K562 (cell line): ENCODE measurements around the gene DNAAF1. TPM values are rescaled to one million over a fixed set of nuclear protein-coding genes. Genes with fewer than 3 reads are reported as not detected.

ENCODE experiments used
- ATAC-seq: fragments of 200-7000 bp; cut with Tn5 transposase; 3 replicates; pipeline ENCODE4 v1.9.1; 2020; ENCODE audit warnings: moderate library complexity
- BruUV-seq: library from RNA; stranded (reverse); fragments of 400-500 nt; replicated peaks from 2 replicates; lab custom pipeline; 2021; lab: Mats Ljungman, UMichigan
- CTCF ChIA-PET: fragments of 300-600 bp; formaldehyde crosslinking; extraction: SDS; loops from one replicate; lab custom pipeline; 2021; ENCODE audit warnings: low intra/inter-chr PET ratio; lab: Yijun Ruan, JAX
- POLR2A ChIA-PET: fragments of 300-600, 350-650 bp; sonication (Branson Sonifier 250); formaldehyde crosslinking; extraction: SDS; loops from one replicate; lab custom pipeline; 2021; ENCODE audit warnings: antibody characterized with exemption, inconsistent platforms; lab: Yijun Ruan, JAX
- DNase-seq, 4 experiments: peaks; one replicate each; pipeline versions ENCODE4 v3.0.0 to v3.0.0-alpha.2; 2011 to 2018; ENCODE audit warnings: low spot score in 3 of 4, mixed read lengths in 3 of 4; ENCODE audit errors: extremely low read depth in 1 of 4
- FAIRE-seq: peaks from 2 replicates; lab custom pipeline; 2011; peaks lifted over from hg19 to GRCh38; lab: Jason Lieb, UNC
- H2AFZ ChIP-seq: 2 replicates; pipeline ENCODE4 v1.6.0; 2011; ENCODE audit warnings: low read depth, low read length, control low read depth, inconsistent platforms
- H3K27ac ChIP-seq: fragments of 200-600 bp; 3 replicates; pipeline ENCODE4 v1.8.0; 2011; ENCODE audit warnings: low read depth, mild to moderate bottlenecking, control low read depth, inconsistent platforms, low read length, moderate library complexity, mixed read lengths; ENCODE audit errors: extremely low read depth
- H3K27me3 ChIP-seq, 2 experiments: fragments of 300-600 bp in 1 of 2; 2 replicates in 1 of 2; 3 replicates in 1 of 2; pipeline versions ENCODE4 v1.6.0 to v1.8.0; 2011; ENCODE audit warnings: inconsistent platforms in 2 of 2, low read length in 2 of 2, mild to moderate bottlenecking in 1 of 2, mixed read lengths in 1 of 2, moderate library complexity in 1 of 2; ENCODE audit not compliant: control insufficient read depth in 2 of 2, insufficient read depth in 2 of 2
- H3K36me3 ChIP-seq: fragments of 300-600 bp; 3 replicates; pipeline ENCODE4 v1.8.0; 2011; ENCODE audit warnings: mild to moderate bottlenecking, low read length, inconsistent platforms; ENCODE audit not compliant: control insufficient read depth, insufficient read depth
- H3K4me1 ChIP-seq, 2 experiments: fragments of 200-600 bp in 1 of 2; replicated peaks in 1 of 2; 2 replicates in 1 of 2; 3 replicates in 1 of 2; pipeline versions ENCODE4 v1.5.1 to v1.8.0; 2011; ENCODE audit warnings: inconsistent platforms in 2 of 2, low read length in 2 of 2, mild to moderate bottlenecking in 1 of 2, mixed read lengths in 1 of 2, moderate library complexity in 1 of 2; ENCODE audit not compliant: control insufficient read depth in 2 of 2, insufficient read depth in 2 of 2
- H3K4me2 ChIP-seq: 2 replicates; pipeline ENCODE4 v1.6.1; 2011; ENCODE audit warnings: low read length, control low read depth, inconsistent platforms, mixed read lengths; ENCODE audit not compliant: insufficient read depth
- H3K4me3 ChIP-seq: fragments of 200-600 bp; sonication (generic), shearing (Covaris generic); 2 replicates; pipeline ENCODE4 v1.5.1; 2016; ENCODE audit warnings: control low read depth, inconsistent platforms
- H3K79me2 ChIP-seq: fragments of 200-600 bp; 3 replicates; pipeline ENCODE4 v1.8.0; 2011; ENCODE audit warnings: low read length, inconsistent platforms; ENCODE audit not compliant: control insufficient read depth, insufficient read depth
- H3K9ac ChIP-seq, 2 experiments: 2 replicates each; pipeline versions ENCODE4 v1.6.0 to v1.6.1; 2011; ENCODE audit warnings: low read depth in 2 of 2, low read length in 2 of 2, control low read depth in 1 of 2, inconsistent platforms in 1 of 2, mild to moderate bottlenecking in 1 of 2, mixed read lengths in 1 of 2; ENCODE audit not compliant: insufficient read depth in 1 of 2
- H3K9me1 ChIP-seq: one replicate; pipeline ENCODE4 v1.6.0; 2011; ENCODE audit warnings: inconsistent platforms, mild to moderate bottlenecking, low read length, moderate library complexity; ENCODE audit not compliant: control insufficient read depth, insufficient read depth
- H3K9me3 ChIP-seq: replicated peaks from 2 replicates; pipeline ENCODE4 v1.5.1; 2011; ENCODE audit warnings: low read depth, low read length, inconsistent platforms; ENCODE audit not compliant: control insufficient read depth, insufficient read depth
- H4K20me1 ChIP-seq: replicated peaks from 2 replicates; pipeline ENCODE4 v1.6.1; 2011; ENCODE audit warnings: low read length, inconsistent platforms, mixed read lengths; ENCODE audit not compliant: control insufficient read depth, insufficient read depth
- ATF1 ChIP-seq, 2 experiments: fragments of 450-650 bp in 1 of 2; IDR thresholded peaks; 2 replicates each; pipeline ENCODE4 v1.6.1; 2016; ENCODE audit warnings: missing compliant biosample characterization in 1 of 2, missing genetic modification characterization in 1 of 2
- ATF7 ChIP-seq: fragments of 450-650 bp; IDR thresholded peaks from 2 replicates; pipeline ENCODE4 v1.7.1; 2014; ENCODE audit warnings: mild to moderate bottlenecking, moderate library complexity
- BRCA1 ChIP-seq, 2 experiments: fragments of 450-650 bp in 1 of 2; sonication (generic) in 1 of 2; formaldehyde crosslinking in 1 of 2; IDR thresholded peaks; 2 replicates each; pipeline versions ENCODE4 v1.5.0 to v1.6.1; 2017 to 2020; ENCODE audit warnings: mild to moderate bottlenecking in 1 of 2, missing genetic modification reagents in 1 of 2
- DPF2 ChIP-seq: fragments of 450-650 bp; IDR thresholded peaks from 2 replicates; pipeline ENCODE4 v1.6.1; 2016
- HMGXB4 ChIP-seq: sonication (generic); formaldehyde crosslinking; IDR thresholded peaks from 2 replicates; pipeline ENCODE4 v1.8.1; 2023; ENCODE audit warnings: mild to moderate bottlenecking, missing genetic modification reagents
- HNRNPL ChIP-seq: fragments of 200-400 bp; formaldehyde crosslinking; IDR thresholded peaks from 2 replicates; pipeline ENCODE4 v1.6.1; 2017; ENCODE audit warnings: low read depth, mild to moderate bottlenecking, low read length
- JUND ChIP-seq, 2 experiments: IDR thresholded peaks; 2 replicates in 1 of 2; 3 replicates in 1 of 2; pipeline ENCODE4 v1.6.1; 2011; ENCODE audit warnings: borderline replicate concordance in 2 of 2, low read depth in 2 of 2, low read length in 2 of 2, improper control_type of control experiment in 1 of 2, missing biosample characterization in 1 of 2, missing genetic modification characterization in 1 of 2, missing genetic modification reagents in 1 of 2
- MAFK ChIP-seq: IDR thresholded peaks from 2 replicates; pipeline ENCODE4 v1.6.1; 2011; ENCODE audit warnings: low read length, improper control_type of control experiment
- MBD2 ChIP-seq: sonication (generic); IDR thresholded peaks from 2 replicates; pipeline ENCODE4 v1.6.1; 2016; ENCODE audit warnings: low read depth, borderline replicate concordance
- PHF8 ChIP-seq: fragments of 200-600 bp; sonication (generic); IDR thresholded peaks from 2 replicates; pipeline ENCODE4 v1.6.1; 2012; ENCODE audit warnings: mixed run types, mild to moderate bottlenecking, inconsistent platforms, low read length, moderate library complexity, borderline replicate concordance
- SRF ChIP-seq, 2 experiments: fragments of 250-450, 450-650 bp in 1 of 2; sonication (Bioruptor Pico) in 1 of 2; sonication (generic) in 1 of 2; formaldehyde crosslinking; IDR thresholded peaks; 2 replicates each; pipeline versions ENCODE4 v1.5.0 to v1.5.1; 2020 to 2022; ENCODE audit warnings: mild to moderate bottlenecking in 1 of 2, missing genetic modification reagents in 1 of 2
- SRSF3 ChIP-seq: fragments of 200-400 bp; formaldehyde crosslinking; IDR thresholded peaks from 2 replicates; pipeline ENCODE4 v1.6.1; 2016; ENCODE audit warnings: mild to moderate bottlenecking, low read length, moderate library complexity; ENCODE audit not compliant: insufficient read depth
- TARDBP ChIP-seq: fragments of 450-650 bp; IDR thresholded peaks from 2 replicates; pipeline ENCODE4 v1.6.1; 2016
- ZNF239 ChIP-seq: fragments of 250-450 bp; sonication (Bioruptor Pico); IDR thresholded peaks from 2 replicates; pipeline ENCODE4 v1.4.0; 2020; ENCODE audit warnings: mild to moderate bottlenecking
- ZNF263 ChIP-seq: sonication (generic); formaldehyde crosslinking; IDR thresholded peaks from 2 replicates; pipeline ENCODE4 v1.8.0; 2022; ENCODE audit warnings: mild to moderate bottlenecking, missing genetic modification reagents, borderline replicate concordance
- ZSCAN32 ChIP-seq: fragments of 450-650 bp; formaldehyde crosslinking; IDR thresholded peaks from 2 replicates; pipeline ENCODE4 v1.4.0; 2020; ENCODE audit warnings: mild to moderate bottlenecking, moderate library complexity
- WGBS: fragments of 100-300 bp; shearing (Covaris generic); methylation state at CpG from one replicate; pipeline ENCODE4 v1.1.6; 2016; ENCODE audit warnings: low coverage, mixed read lengths; ENCODE audit not compliant: insufficient coverage; ENCODE audit errors: missing lambda C conversion rate; 5-methylcytosine and 5-hydroxymethylcytosine counted together
- in situ Hi-C: fragments of 300-500 bp; cut with MboI; formaldehyde crosslinking; loops from 4 replicates; pipeline ENCODE4 v1.15.0; 2018; ENCODE audit warnings: inconsistent platforms, mixed read lengths
- intact Hi-C: fragments of 100-400 bp; cut with micrococcal nuclease; formaldehyde crosslinking; loops from 2 replicates; pipeline ENCODE4 v1.14.2; 2022
- polyA plus RNA-seq, 8 experiments: library from polyadenylated mRNA; depleted of rRNA in 4 of 8; stranded (reverse) in 5 of 8; unstranded in 3 of 8; fragments of >200 nt; fragmentation: Nextera tagmentation in 2 of 8; fragmentation: Illumina TruSeq in 1 of 8; extraction: Ambion mirVana in 2 of 8; extraction: Trizol in 1 of 8; gene quantifications; 2 replicates each; pipeline versions ENCODE4 v1.2.1 to v1.2.3, GENCODE V29; 2011 to 2014; ENCODE audit warnings: inconsistent platforms in 1 of 8, missing spikeins in 1 of 8
- total RNA-seq, 7 experiments: library from RNA; depleted of rRNA in 6 of 7; stranded (reverse); fragments of >200 nt in 6 of 7; fragmentation: Illumina TruSeq in 2 of 7; extraction: Trizol in 2 of 7; gene quantifications; 2 replicates each; pipeline versions ENCODE4 v1.2.1 to v1.2.3, GENCODE V29; 2011 to 2021; ENCODE audit warnings: low replicate concordance in 1 of 7
- TF ChIP-seq, protein P1 (sequence below), 2 experiments: fragments of 450-650 bp in 1 of 2; sonication (generic) in 1 of 2; formaldehyde crosslinking in 1 of 2; IDR thresholded peaks in 1 of 2; conservative IDR thresholded peaks in 1 of 2; 2 replicates each; pipeline versions ENCODE4 v1.6.1 to v1.8.1; 2016 to 2023; ENCODE audit warnings: mild to moderate bottlenecking in 2 of 2, moderate library complexity in 2 of 2, inconsistent platforms in 1 of 2, missing genetic modification reagents in 1 of 2

DNAAF1 gene
- total and polyA plus RNA-seq, 9 of the 15 experiments (the other 6 are each of a cell fraction or from before 2014, with no cell fraction given) = 0.01 TPM; not detected in 8

GRCh38 chr16:84186685-84187437, 41.8 kb downstream of the DNAAF1 start, which contains the start of gene TAF1C:
TAF1C (minus strand) TSS chr16:84187057; CDS start chr16:84184988, 2,069 bp downstream.
- H3K4me1 ChIP-seq = peaks cover 5 to 34% of the 10 kb centered on the region in 2 experiments; a peak in 4 of 5 replicates
- peak within 1 kb of the TSS; percentile 94 for H3K4me3 ChIP-seq
- ChIA-PET CTCF (interaction anchor here (0.7 to 2.2 kb wide), 4 partner anchors 102 to 301 kb away, joined by 3 to 26 read pairs (median 4); no protein-coding TSS in a partner anchor), POLR2A (interaction anchor here (0.7 to 2.0 kb wide), 14 partner anchors 8 to 351 kb away, joined by 3 to 9 read pairs (median 4); partner anchors contain the start of gene MBTPS1)
- BruUV-seq = TSS peak; percentile 72
- peak within 1 kb of the TSS; percentile 88 to 98 for H3K9ac ChIP-seq
- ATAC-seq (peak; percentile 95), FAIRE-seq (peak; percentile 95), DNase-seq (peak; percentile 98 to 99 (median 99))
- H4K20me1 ChIP-seq = no peaks in the 10 kb centered on the region
- intact Hi-C loops = loop anchor here (1.0 to 5.0 kb wide), 2 partner anchors 71 to 295 kb away; partner anchors contain the start of gene MBTPS1
- peak within 1 kb of the TSS; percentile 98 for H3K4me2 ChIP-seq
- peaks cover 36% of the 10 kb centered on the region; the same call in 2 of the 3 replicates for H3K36me3 ChIP-seq
- H3K9me3 ChIP-seq = peaks cover 2% of the 10 kb centered on the region; the same call in 1 of the 2 replicates
- WGBS = 2% methylated on average over 54 of the region's 55 CpGs
- peak within 1 kb of the TSS; percentile 78 for H3K27ac ChIP-seq
- peaks cover 26% of the 10 kb centered on the region for H3K79me2 ChIP-seq
- in situ Hi-C loops = loop anchor here (10.0 kb wide), 1 partner anchor 232 kb away; the partner anchor contains the start of gene OSGIN1
- peak within 1 kb of the TSS; percentile 100 for H2AFZ ChIP-seq
- H3K9me1 ChIP-seq = peaks cover 13% of the 10 kb centered on the region
- H3K27me3 ChIP-seq = peaks cover 2 to 10% of the 10 kb centered on the region in 2 experiments; a peak in 1 of 5 replicates
- TF ChIP-seq MBD2 (0 out of 2 replicates have a peak, but pooled peaks have one; percentile 70), BRCA1 (IDR thresholded peaks at IDR 0.05) (no peak), BRCA1 (CRISPR knock-in tag; IDR thresholded peaks at IDR 0.05) (no peak), ATF7 (peak; percentile 74), SRSF3 (no peak), ZNF263 (CRISPR knock-in tag) (0 out of 2 replicates have a peak, but pooled peaks have one; percentile 56), JUND (IDR thresholded peaks at IDR 0.05; ENCODE audit: borderline replicate concordance, low read depth, low read length) (peak; percentile 67; the same call in 1 of the 2 replicates), JUND (tag; IDR thresholded peaks at IDR 0.05; ENCODE audit: borderline replicate concordance, low read depth, low read length) (no peak; the same call in 2 of the 3 replicates), HMGXB4 (CRISPR knock-in tag) (peak; percentile 93), ATF1 (CRISPR knock-in tag; IDR thresholded peaks at IDR 0.05) (no peak), ATF1 (tag; IDR thresholded peaks at IDR 0.05) (peak; percentile 77), PHF8 (peak; percentile 91), DPF2 (0 out of 2 replicates have a peak, but pooled peaks have one; percentile 27), TARDBP (0 out of 2 replicates have a peak, but pooled peaks have one; percentile 53), MAFK (peak; percentile 4; the same call in 1 of the 2 replicates), ZSCAN32 (peak; percentile 3; the same call in 1 of the 2 replicates), HNRNPL (peak; percentile 76; the same call in 1 of the 2 replicates), SRF (CRISPR knock-in tag; IDR thresholded peaks at IDR 0.05) (peak in 1 of 2 experiments; percentile 33; a peak in 2 of 4 replicates), ZNF239 (CRISPR knock-in tag) (no peak)
- TF ChIP-seq, protein P1, sequence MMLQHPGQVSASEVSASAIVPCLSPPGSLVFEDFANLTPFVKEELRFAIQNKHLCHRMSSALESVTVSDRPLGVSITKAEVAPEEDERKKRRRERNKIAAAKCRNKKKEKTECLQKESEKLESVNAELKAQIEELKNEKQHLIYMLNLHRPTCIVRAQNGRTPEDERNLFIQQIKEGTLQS (IDR thresholded peaks at IDR 0.05) = no peak
- TF ChIP-seq, protein P1 (CRISPR knock-in tag; conservative IDR thresholded peaks at IDR 0.05) = 0 out of 2 replicates have a peak, but pooled peaks have one; percentile 27
